GM21723 (cell line): ENCODE data around the gene DHFR2.
"Not testable (repeated sequence)": the region's sequence is repeated elsewhere in the genome, so short reads cannot be mapped to it uniquely, and the experiment has no call there.

Experiments used
- ATAC-seq: cut with Tn5 transposase; IDR thresholded peaks from one replicate; pipeline ENCODE4 v1.9.1; 2021; ENCODE audit warnings: mild to moderate bottlenecking, moderate library complexity; ENCODE audit not compliant: unreplicated experiment

The DHFR2 gene

DNA sequence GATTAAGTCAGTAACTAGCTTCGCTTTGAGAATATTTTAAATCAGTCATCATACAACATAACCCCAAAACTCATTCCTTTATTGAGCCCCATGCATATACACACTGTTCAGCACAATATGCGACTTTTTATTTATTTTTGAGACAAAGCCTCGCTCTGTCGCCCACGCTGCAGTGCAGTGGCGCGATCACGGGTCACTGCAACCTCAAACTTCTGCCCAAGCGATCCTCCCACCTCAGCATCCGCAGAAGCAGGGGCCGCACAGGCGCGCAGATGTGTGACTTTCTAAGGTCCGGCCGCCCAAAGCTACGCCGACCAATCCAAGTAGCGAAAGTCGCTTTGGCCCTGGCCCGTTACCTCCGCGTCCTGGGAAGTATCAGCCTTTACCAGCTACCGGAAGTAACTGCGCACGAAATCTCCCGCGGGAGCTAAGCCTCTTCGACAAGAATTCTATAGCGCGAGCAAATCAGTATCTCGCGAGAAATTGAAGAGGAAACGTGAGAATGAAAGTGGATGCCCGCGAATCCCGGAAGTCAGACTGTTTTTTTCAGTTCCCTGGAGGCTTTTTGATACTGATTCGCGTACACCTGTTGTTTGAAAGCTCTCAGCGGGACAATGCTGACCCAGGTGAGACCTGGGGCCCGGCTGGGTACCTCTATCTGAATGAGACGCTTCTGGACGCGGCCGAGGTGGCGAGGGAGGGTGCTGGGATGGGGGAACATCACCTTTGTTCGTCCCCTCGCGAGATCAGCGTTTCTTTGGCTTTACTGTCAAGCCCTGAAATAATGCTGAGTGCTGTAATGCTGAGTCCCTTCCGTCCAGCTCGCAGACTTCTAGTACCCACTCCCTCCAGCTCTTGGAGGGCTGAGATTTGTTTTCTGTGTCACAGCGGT is at the start of gene DHFR2, which contains the start of gene NSUN3:
Gene DHFR2 (minus strand): TSS at position 404 of the 892 bp plus-strand sequence. CDS start 1,405 bp downstream, outside the sequence.
Gene NSUN3 (plus strand): TSS at position 549 of the 892 bp plus-strand sequence. CDS start 66 bp downstream, at position 615.
- peak; percentile 94 for ATAC-seq

DNA sequence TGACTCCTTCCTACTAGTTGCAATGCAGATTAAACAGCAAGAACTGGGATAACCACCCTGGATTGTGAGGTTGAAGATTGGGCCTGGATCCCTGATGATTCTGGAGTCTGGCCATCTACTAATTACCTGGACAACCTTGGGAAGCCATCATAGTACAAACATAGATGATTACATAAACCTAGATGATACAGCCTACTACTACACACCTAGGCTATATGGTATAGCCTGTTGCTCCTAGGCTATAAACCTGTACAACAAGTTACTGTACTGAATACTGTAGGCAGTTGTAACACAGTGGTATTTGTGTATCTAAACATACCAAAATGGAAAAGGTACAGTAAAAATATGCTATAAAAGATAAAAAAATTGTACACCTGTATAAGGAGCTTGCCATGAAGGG is 48.1 kb upstream of the DHFR2 start:
- no peak for ATAC-seq

DNA sequence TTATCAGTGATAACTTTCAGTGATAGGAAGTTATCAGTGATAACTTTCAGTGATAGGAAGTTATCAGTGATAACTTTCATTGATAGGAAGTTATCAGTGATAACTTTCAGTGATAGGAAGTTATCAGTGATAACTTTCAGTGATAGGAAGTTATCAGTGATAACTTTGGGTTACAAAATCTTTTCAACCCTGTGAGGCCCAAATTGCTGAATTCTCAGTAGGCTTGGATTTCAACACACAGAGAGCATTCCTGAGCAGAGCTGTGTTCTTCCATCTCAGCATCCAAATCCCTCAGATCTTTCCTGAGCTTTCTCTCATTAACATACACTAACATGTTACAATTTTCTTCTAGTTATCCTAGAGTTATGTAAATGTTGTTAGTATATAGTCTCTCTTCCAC is 47.5 kb upstream of the DHFR2 start:
- ATAC-seq = not testable (repeated sequence)

DNA sequence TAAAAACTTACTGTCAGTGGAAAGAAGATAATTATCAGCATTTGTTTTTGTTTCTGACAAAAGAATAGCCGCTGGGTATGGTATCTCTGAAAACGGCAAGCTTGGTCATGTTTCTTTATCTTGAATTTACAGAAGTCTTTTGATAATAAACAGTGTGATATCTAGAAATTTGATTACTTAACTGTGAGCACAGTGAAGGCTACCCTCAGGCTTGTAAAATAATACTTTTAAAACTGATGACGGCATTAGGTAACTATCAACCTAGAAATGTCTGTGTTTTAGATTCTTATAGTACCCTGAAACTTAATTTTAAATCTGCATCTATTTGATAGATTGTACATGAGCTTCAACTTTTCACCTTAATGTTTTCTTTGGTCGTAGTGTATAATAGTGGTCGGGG is 43.6 kb upstream of the DHFR2 start:
- no peak for ATAC-seq

DNA sequence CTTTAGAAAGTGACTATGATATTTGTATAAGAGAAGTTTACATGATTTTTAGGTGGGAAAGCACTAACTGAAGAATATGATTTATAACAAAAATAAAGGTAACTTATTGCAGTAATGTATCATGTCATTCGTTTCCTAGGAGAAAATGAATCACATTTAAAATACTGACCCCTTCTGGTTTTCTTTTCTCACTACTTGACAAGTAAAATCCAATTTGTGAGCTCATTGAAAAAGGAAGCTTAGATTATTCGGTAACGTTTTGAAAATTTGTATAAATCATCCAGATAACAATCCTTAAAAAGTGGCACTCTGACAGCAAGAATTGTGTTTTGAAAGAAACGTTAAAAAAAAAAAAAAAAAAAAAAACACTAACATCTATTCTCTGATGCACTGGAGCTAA is 39.1 kb upstream of the DHFR2 start:
- ATAC-seq = no peak

DNA sequence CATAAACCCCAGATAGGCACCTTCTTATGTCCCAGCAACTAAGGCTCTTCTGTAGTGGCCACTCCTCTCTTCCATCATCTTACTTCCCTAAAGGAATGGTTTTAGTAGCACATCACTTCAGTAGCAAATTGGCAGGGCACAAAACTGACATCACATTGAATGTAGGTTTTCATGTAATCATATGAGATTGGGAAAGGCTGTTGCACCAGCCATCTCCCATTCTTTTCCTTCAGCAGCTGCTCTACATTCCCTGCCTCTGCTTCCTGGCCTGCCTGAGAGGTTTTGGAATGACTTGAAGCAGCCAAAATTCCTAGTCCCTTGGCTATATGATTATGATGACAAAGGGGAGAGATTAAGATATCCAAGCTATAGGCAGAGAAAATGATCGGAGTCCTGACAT is 36.6 kb upstream of the DHFR2 start:
- no peak for ATAC-seq

DNA sequence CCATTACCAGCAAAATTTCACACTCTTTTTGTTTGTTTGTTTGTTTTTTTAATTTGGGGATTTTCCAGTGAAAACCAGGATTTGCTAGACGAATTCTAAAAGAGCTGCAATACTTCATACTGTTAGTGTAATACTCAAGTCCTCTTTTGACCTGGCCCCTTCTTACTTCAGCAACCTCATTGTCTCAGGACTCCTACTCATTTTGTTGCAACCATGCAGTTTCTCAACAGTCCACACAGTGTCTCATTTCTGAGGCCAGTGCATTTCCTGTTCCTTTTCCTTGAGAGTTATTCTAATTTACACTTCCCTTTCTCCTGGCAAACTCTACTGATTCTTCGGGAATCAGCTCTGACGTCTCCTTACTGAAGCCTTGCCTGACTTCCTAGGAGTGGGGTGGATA is 35.7 kb upstream of the DHFR2 start:
- no peak for ATAC-seq

DNA sequence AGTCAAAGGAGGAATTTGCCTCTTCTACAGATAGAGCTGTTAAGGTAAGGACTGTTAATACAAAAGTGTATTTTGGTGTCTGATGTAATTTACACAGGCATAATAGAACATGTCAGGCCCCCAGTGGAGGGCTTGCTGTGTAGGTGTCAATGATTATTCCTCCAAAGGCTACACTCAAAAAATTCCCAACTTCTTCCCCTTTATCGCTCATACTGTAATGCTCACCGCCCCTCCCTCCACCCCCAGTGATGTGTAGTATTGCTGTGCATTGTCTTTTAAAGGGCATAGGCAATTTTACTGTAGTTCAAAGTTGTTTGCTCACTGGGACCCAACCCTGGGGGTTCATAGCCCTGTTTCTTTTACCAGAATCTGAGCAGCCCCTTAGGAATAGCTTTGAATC is 32.4 kb upstream of the DHFR2 start:
- no peak for ATAC-seq

DNA sequence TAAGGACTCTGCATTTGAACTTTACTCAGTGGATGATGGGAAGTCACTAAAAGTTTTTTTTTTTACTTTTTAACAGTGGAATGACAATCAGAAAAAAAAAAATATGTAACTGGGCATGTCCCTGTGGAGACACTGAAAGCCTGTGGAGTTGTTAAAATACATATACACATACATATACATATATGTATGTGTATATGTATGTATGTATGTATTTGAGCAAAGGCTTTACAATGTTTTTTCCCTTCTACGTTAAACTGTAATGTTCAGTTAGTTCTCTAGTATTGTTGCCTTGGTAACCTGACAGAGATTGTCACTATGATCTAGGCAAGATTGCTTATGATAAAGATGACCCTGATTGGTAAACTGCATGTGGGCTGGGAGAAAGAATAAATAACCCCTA is 30.4 kb upstream of the DHFR2 start:
- ATAC-seq = no peak

DNA sequence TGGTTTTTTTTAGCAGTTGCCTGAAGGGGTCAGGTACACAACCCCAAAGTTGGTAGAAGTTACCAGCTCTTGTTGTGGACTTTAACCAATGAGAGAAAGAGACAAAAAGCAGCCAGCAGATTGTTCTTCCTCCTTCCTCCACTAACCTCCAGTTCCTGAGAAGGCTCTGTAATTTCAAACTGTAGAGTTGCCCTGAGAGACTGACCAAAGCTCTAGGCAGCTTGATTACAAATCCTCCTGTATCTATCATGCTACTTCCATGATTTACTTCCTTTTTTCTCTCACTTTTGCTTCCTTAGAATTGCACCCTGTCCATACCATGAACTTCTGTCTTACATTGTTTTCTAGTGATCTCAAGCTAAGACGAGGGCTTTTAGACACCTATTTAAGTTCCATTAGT is 29.4 kb upstream of the DHFR2 start:
- no peak for ATAC-seq

DNA sequence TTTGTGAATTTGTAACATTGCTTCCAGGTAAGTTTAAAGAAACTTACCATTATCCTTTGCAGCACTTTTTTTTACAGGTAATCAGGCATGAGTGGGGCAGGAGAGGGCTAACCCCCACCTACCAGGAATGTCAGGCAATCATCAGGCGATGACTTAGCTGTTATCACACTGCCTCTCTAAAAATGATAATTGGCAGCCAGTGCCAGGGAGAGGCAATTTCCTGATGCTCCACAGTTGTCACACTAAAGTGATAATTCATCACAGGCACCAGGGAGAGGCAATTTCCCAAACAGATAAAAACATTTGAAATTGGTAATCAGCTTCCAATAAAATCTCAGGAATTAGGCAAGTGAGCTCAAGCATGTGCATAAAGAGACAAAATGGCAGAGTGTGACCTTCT is 26.4 kb upstream of the DHFR2 start:
- no peak for ATAC-seq

DNA sequence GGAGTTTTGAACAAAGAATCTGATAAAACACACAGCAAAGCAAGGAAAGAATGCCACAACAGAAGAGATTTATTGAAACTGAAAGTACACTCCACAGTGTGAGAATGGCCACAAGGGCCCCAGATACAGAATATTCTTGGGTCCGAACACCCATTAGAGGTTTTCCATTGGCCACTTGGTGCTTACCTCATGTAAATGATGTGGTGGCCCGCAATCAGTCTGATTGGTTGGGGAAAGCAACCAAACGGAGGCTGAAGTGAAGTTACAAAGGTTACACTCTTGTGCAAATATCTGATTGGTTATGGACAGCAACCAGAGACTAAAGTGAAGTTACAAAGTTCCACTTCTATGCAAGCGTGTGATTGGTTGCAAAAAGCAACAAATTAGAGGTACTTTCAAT is 20.5 kb upstream of the DHFR2 start:
- ATAC-seq = no peak

DNA sequence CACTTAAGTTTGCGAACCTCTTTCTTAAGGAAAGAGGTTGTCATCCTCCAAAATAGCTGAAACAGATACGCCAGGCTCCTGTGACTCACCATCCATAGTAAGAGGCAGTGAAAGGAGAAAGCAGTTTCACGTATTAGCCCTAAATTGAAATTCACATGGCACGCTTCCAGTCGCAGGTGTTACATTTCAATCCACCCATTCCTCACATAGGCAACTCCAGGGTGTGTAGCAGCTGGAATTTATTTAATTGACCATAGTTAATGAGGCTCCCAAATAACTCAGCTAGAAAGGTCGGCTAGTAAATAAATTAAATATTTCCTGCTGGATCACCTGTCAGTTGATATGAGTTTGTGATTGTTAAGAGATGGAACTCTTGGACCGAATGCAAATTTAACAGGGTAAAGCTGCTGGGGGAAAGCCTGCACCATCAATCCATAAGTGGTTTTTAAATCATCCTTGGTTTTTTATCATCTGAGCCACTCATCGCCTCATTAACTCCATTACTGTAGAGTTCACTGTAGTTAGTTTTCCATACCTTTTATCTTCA is 19.7 kb upstream of the DHFR2 start:
- ATAC-seq = no peak

DNA sequence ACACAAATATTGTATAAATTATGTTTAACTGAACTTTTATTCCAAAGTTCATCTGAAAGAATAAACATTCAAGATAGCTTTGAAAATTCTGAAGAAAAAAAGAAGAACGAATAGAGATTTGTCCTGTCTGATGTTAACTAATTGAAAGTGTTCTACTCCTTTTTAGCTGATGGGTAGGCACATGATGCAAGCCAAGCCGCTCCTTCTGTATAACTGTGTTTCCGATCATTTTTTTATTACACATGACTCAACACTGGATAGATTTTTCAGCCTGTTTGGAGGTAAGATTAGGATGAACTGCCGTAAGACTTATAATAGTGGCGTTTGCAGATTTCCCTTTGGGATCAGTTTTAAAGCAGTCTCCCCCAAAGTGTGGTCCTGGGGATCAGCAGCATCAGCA is 19.2 kb upstream of the DHFR2 start:
- ATAC-seq = no peak

DNA sequence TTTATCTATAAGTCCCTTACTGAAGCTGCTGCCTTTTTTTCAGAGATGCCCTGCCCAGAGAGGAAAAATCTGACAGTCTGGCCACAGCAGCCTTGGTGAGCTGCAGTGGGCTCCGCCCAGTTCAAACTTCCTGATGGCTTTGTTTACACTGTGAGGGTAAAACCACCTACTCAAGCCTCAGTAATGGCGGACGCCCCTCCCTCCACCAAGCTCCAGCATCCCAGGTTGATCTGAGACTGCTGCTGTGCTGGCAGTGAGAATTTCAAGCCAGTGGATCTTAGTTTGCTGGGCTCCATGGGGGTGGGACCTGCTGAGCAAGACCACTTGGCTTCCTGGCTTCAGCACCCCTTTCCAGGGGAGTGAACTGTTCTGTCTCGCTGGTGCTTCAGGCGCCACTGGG is 17.8 kb upstream of the DHFR2 start:
- not testable (repeated sequence) for ATAC-seq

DNA sequence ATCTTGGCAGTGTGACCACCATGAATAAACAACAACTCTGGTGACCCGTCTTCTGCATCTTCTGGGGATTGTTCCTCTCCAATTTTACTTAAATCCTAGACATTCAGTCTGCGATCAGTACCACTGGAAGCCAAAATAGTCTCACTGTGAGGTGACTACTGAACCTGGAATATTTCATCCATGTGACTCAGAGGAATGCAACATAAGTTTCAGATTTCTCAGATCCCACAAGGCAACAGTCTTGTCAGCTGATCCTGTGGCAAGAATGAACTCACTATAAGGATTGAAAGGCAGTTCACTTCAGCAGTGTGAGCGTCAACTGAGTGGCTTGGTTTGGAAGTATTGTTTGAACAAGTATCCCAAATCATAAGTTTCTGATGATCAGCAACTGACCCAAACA is 13.3 kb upstream of the DHFR2 start:
- no peak for ATAC-seq

DNA sequence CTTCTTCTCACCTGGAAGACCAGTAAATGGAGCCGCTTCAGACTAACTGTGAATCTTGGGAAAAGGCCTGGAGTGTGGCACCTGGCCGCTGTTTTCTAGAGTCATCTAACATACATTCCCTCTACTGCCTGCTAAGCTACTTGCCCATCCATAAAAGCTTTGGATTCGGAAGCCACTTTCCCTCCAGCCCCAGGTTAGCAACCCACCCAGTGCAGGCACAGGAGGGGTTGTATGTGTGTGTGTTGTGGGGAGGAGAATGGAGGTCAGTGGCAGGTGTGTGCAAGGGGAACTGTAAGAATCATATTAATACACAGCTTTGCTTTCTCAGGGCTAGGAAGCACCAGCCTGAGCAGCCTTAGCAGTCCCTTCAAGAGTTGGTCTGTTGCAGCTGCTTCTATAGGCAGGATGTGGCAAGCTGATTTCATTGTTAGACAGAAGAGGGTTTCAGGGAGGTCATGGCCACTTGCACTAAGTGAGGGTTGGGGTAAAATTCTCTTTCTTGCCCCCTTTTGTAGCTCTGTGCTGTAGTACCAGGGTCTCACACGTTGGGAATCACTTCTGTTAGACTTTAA is 9.1 kb upstream of the DHFR2 start:
- peak; percentile 79 for ATAC-seq

DNA sequence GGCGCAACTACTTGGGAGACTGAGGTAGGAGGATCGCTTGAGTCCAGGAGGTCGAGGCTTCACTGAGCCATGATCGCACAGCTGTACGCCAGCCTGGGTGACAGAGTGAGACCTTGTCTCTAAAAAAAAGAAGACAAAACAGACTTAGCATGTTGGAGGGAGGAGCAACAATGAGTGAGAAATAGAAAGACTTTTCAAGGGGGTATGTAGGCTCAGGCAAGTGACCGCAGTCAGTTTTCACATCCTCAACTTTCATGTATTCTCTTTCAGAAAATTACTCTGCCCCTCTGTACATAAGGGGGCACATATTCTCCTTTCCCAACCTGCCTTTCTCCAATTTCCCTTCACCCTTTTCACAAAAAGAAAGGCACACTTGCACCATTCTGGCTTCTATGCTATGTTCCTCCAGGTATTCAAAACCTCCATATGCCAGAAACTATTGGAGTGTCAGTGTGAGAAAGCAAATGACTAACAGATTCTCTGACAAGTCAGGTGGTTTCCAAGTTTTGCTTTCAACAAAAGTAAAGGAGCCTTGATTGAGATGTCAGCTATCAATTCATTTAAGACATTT is 7.7 kb upstream of the DHFR2 start:
- ATAC-seq = peak; percentile 68

DNA sequence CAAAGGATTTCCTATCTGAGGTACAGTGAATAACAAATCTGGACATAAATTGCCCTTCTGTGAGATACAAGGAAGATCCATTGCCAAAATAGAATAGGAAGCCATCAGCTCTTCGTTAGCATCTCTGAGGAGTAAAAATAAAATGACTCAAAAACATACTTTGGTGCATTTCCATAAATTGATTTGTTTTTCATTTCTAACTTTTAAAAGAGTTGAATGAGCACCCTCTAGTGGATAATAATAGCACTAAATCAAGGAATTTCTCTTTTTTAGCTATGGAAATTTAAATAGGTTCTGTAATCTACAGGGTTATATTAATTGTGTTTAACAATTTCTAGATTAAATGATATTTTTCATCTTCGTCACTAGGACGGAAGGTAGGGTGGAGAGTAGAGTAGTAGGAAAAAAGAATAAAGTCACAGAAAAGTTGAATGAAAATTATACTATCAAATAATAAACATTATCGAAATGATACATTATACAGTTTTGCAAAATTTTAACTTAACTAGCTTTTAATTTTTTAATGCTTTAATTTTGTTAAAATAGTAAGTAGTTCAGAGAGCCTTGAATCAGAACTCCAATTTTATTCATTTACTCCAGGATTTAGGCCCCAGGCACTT is 6.6 kb upstream of the DHFR2 start:
- ATAC-seq = no peak

DNA sequence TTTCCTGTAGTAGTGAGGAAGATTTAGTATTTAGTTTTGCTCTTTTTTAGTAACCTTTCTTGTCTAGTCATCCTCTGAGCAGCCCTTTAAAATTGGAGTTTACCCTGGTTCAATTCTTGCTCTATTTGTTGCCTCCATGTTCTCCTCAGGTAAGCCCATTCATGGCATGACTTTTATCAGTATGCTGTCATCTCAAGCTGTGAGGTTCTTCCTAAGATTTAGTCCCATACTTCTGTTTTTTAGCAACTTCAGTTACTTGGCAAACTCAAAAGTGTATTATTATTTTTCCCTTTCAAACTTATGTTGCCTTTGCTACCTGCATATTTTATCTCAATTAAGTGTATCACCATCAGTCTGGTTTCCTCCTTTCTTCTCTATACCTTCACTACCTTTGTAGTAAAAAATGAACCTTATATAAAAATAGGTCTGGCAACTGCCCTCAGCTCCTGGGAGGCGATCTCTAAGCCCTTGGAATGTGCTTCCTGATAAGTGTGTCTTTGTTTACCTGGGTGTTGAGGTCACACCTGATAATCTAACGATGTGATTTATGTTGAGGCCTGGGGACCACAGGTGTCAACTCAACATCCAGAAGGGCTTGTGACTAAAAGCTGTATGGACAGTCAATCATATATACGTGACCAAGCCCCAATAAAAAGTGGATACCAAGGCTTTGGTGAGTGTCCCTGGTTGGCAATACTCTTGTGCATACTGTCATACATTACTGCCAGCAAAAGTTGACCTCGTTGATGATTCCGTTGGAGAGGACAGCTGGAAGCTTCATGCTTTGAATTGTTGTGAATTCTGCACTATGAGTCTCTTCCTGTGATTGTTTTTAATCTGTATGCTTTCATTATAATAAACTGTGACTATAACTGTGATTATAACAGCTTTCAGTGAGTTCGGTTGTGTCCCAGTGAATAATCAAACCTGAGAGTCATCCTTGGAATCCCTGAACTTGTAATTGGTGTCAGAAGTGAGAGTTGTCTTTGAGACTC is 4.1 kb upstream of the DHFR2 start:
- no peak for ATAC-seq
